ENCODE data around the gene GRIFIN.
A peak's percentile ranks its signal among the peaks of the same experiment; 100 is the strongest.

The GRIFIN gene

GRCh38 chr7:2512179-2512661, 36.0 kb upstream of the GRIFIN start:
- peak; percentile 35 for DNase-seq (ENCODE audit: low read depth)
- no peak overlapping the region for H3K4me3 ChIP-seq (ENCODE audit: low read length)
- TF ChIP-seq CTCF (conservative IDR thresholded peaks at IDR 0.05; ENCODE audit: low read length), result no peak

GRCh38 chr7:2511769-2512168, 35.6 kb upstream of the GRIFIN start:
- no peak for DNase-seq (ENCODE audit: low read depth)
- H3K4me3 ChIP-seq (ENCODE audit: low read length), result no peak overlapping the region
- no peak for TF ChIP-seq CTCF (conservative IDR thresholded peaks at IDR 0.05; ENCODE audit: low read length)

GRCh38 chr7:2510909-2511768, 34.9 kb upstream of the GRIFIN start:
- no peak overlapping the region for H3K4me3 ChIP-seq (ENCODE audit: low read length)
- DNase-seq (ENCODE audit: low read depth), result no peak
- no peak for TF ChIP-seq CTCF (conservative IDR thresholded peaks at IDR 0.05; ENCODE audit: low read length)

GRCh38 chr7:2510130-2510776, 34.1 kb upstream of the GRIFIN start:
- TF ChIP-seq CTCF (conservative IDR thresholded peaks at IDR 0.05; ENCODE audit: low read length), result no peak
- no peak overlapping the region for H3K4me3 ChIP-seq (ENCODE audit: low read length)
- DNase-seq (ENCODE audit: low read depth), result no peak

GRCh38 chr7:2509298-2509906, 33.2 kb upstream of the GRIFIN start:
- no peak for TF ChIP-seq CTCF (conservative IDR thresholded peaks at IDR 0.05; ENCODE audit: low read length)
- no peak for DNase-seq (ENCODE audit: low read depth)
- no peak overlapping the region for H3K4me3 ChIP-seq (ENCODE audit: low read length)

GRCh38 chr7:2508327-2509215, 32.4 kb upstream of the GRIFIN start:
- no peak for TF ChIP-seq CTCF (conservative IDR thresholded peaks at IDR 0.05; ENCODE audit: low read length)
- DNase-seq (ENCODE audit: low read depth), result peak; percentile 83
- no peak overlapping the region for H3K4me3 ChIP-seq (ENCODE audit: low read length)

Measured in AG10803 (cell line).